AG04449 (cell line): Measurements from ENCODE around the gene ERCC6L.

ENCODE experiments used
- CTCF ChIA-PET: fragments of 350-600 bp; formaldehyde crosslinking; extraction: SDS; loops from one replicate; lab custom pipeline; 2021; ENCODE audit warnings: antibody characterized with exemption; lab: Yijun Ruan, JAX
- POLR2A ChIA-PET: fragments of 400-600, 350-600 bp; formaldehyde crosslinking; extraction: SDS; loops from one replicate; lab custom pipeline; 2020; ENCODE audit warnings: antibody characterized with exemption, inconsistent platforms; lab: Yijun Ruan, JAX
- DNase-seq: peaks from one replicate; pipeline ENCODE4 v3.0.0-alpha.2; 2010; ENCODE audit warnings: low read depth, low spot score
- H3K4me3 ChIP-seq: 2 replicates; pipeline ENCODE4 v1.5.1; 2011; ENCODE audit warnings: low read depth, mild to moderate bottlenecking, control low read depth, low read length
- CTCF ChIP-seq: IDR thresholded peaks from one replicate; pipeline ENCODE4 v1.5.1; 2011; ENCODE audit warnings: mild to moderate bottlenecking, moderate library complexity, low read length, control low read depth, inconsistent platforms; ENCODE audit not compliant: insufficient read depth; ENCODE audit errors: missing control alignments

The ERCC6L gene

DNA sequence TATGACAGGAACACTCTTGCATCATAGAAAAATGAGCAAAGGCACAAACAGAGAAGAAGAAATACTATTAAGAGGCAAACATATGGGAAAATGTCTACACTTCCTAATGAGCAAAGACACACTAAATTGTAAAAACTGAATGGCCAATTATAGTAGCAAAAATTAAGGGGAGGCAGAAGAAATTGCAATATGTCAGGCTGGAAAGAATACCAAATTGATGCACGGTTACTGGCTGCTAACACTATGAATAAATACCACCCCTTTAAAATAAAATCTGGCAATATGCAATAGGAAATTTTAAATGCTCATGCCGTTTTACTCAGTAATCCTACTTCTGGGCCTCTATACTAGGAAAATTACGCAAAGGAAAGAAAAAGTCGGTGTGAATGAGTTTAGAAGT lies 73.3 kb downstream of the ERCC6L start:
- POLR2A ChIA-PET: no interaction called here
- H3K4me3 ChIP-seq: no peak overlapping the region
- CTCF ChIA-PET: no interaction called here
- no peak for TF ChIP-seq CTCF
- no peak for DNase-seq

DNA sequence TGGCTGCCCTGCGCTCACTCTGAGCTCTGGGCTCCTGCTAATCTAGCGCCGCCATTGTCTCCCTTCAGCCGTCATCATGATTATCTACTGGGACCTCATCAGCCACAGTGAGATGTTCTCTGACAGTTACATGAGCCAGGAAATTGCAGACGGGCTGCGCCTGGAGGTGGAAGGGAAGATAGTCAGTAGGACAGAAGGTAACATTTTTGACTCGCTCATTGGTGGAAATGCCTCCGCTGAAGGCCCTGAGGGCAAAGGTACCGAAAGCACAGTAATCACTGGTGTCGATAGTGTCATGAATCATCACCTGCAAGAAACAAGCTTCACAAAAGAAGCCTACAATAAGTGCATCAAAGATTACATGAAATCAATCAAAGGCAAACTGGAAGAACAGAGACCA lies 79.1 kb downstream of the ERCC6L start:
- no peak overlapping the region for H3K4me3 ChIP-seq
- POLR2A ChIA-PET: no interaction called here
- no peak for TF ChIP-seq CTCF
- no peak for DNase-seq
- CTCF ChIA-PET: no interaction called here

- no peak for TF ChIP-seq CTCF
- no peak overlapping the region for H3K4me3 ChIP-seq
- ChIA-PET POLR2A (no interaction called here), CTCF (no interaction called here)
- no peak for DNase-seq
These were observed 80.1 kb downstream of the ERCC6L start for GRCh38 chrX:72158773-72159172.
